ENCODE measurements around the gene SLC9A7. TPM values are rescaled to one million over a fixed set of nuclear protein-coding genes. Genes with fewer than 3 reads are reported as not detected.

The SLC9A7 gene
- total and polyA plus RNA-seq, 2 donors (not counting 3 experiments of a cell fraction or from before 2014, with no cell fraction given) = 4.6 to 7.5 TPM

DNA sequence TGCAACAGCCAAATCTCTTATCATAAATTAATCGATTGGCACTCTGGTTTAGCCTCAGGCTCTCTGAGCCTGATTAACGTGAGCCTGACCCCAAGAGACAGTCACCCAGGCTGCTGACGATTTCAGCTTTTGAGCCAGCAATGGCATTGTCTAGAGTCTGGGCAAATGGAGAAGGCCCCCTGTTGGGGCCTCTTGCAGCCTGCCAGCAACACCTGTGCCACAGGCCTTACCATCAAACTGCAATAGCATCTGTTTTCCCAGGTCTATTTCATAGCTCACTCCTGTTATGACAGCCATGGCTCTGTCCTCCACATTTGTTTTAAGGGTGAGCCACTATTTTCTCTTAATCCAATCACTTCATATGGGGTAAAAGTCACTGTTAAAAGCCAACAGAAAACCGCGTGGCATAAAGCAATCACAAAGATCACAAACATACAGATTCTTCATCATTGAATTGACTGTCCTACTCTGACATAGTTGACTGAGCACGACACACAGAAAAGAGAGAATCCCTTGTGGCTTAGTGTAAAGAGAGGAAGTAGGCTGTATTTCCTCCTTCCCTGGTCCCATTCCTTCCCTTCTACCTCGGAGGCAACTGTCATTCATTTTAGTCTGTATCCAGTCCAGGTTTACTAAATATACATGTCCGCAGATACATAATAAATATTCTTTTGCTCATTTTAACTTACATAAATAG lies 47.8 kb downstream of the SLC9A7 start:
- H2AFZ ChIP-seq (ENCODE audit: low read depth, low read length) = no peak overlapping the region
- no peaks in the 10 kb centered on the region for H3K4me1 ChIP-seq (ENCODE audit: control insufficient read depth, extremely low read depth, insufficient read depth, low read length)
- DNase-seq (ENCODE audit: low read depth, low spot score) = no peak
- no peak overlapping the region for H3K27ac ChIP-seq (ENCODE audit: insufficient read depth, low read depth, low read length)
- TF ChIP-seq MYC (IDR thresholded peaks at IDR 0.05; ENCODE audit: low read depth, low read length) = no peak
- no peak for TF ChIP-seq EZH2 (IDR thresholded peaks at IDR 0.05; ENCODE audit: borderline replicate concordance, low read depth, low read length, severe bottlenecking)
- TF ChIP-seq, protein P1, sequence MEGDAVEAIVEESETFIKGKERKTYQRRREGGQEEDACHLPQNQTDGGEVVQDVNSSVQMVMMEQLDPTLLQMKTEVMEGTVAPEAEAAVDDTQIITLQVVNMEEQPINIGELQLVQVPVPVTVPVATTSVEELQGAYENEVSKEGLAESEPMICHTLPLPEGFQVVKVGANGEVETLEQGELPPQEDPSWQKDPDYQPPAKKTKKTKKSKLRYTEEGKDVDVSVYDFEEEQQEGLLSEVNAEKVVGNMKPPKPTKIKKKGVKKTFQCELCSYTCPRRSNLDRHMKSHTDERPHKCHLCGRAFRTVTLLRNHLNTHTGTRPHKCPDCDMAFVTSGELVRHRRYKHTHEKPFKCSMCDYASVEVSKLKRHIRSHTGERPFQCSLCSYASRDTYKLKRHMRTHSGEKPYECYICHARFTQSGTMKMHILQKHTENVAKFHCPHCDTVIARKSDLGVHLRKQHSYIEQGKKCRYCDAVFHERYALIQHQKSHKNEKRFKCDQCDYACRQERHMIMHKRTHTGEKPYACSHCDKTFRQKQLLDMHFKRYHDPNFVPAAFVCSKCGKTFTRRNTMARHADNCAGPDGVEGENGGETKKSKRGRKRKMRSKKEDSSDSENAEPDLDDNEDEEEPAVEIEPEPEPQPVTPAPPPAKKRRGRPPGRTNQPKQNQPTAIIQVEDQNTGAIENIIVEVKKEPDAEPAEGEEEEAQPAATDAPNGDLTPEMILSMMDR (IDR thresholded peaks at IDR 0.05; ENCODE audit: extremely low read depth in 1 of 2, insufficient read depth in 1 of 2, low read depth in 1 of 2, low read length in 2 of 2) = no peak
- TF ChIP-seq GATA2 (IDR thresholded peaks at IDR 0.05; ENCODE audit: insufficient read depth, insufficient read length, low read depth, low read length) = no peak
- TF ChIP-seq POLR2AphosphoS5 (IDR thresholded peaks at IDR 0.05; ENCODE audit: insufficient read depth, low read depth, low read length) = no peak
- no peak for TF ChIP-seq JUN (IDR thresholded peaks at IDR 0.05; ENCODE audit: borderline replicate concordance, insufficient read depth, insufficient read length, low read depth)
- no peak for TF ChIP-seq POLR2A (IDR thresholded peaks at IDR 0.05; ENCODE audit: low read depth, low read length)
- TF ChIP-seq FOS (IDR thresholded peaks at IDR 0.05; ENCODE audit: borderline replicate concordance, insufficient read depth, low read length) = no peak
- TF ChIP-seq, protein P2, sequence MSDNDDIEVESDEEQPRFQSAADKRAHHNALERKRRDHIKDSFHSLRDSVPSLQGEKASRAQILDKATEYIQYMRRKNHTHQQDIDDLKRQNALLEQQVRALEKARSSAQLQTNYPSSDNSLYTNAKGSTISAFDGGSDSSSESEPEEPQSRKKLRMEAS (IDR thresholded peaks at IDR 0.05; ENCODE audit: insufficient read depth, insufficient read length) = no peak
- POLR2A ChIA-PET = no interaction called here
- dilution Hi-C loops (cut with MboI; ENCODE audit: extremely low pct_ligation_motif_present, low sequenced_read_pairs) (no loop called here), intact Hi-C loops (cut with micrococcal nuclease) (no loop called here)
- H3K79me2 ChIP-seq (ENCODE audit: control insufficient read depth, insufficient read depth, low read length) = no peaks in the 10 kb centered on the region
- no peaks in the 10 kb centered on the region for H3K36me3 ChIP-seq (ENCODE audit: control insufficient read depth in 2 of 2, extremely low read depth in 1 of 2, insufficient read depth in 2 of 2, low read length in 2 of 2)
- BruUV-seq (replicated peaks) = no TSS peak
- no peaks in the 10 kb centered on the region for H3K9me3 ChIP-seq (replicated peaks; ENCODE audit: control insufficient read depth, insufficient read depth, low read length)
- no peaks in the 10 kb centered on the region for H3K27me3 ChIP-seq (ENCODE audit: control insufficient read depth in 2 of 2, insufficient read depth in 2 of 2, low read length in 2 of 2)
- H3K4me2 ChIP-seq (ENCODE audit: insufficient read depth, low read length) = no peak overlapping the region
- FAIRE-seq = peak; percentile 15
- H3K9ac ChIP-seq (replicated peaks; ENCODE audit: extremely low read depth, insufficient read depth, low read length) = no peak overlapping the region
- H4K20me1 ChIP-seq (replicated peaks; ENCODE audit: control insufficient read depth, extremely low read depth, insufficient read depth, low read length) = no peaks in the 10 kb centered on the region
- CTCF ChIA-PET = no interaction called here
- no peaks in the 10 kb centered on the region for H3K9me1 ChIP-seq (replicated peaks; ENCODE audit: control insufficient read depth, extremely low read depth, insufficient read depth, low read length)
- no peak overlapping the region for H3K4me3 ChIP-seq (replicated peaks in 1 of 3; ENCODE audit: insufficient read depth in 1 of 3, low read depth in 1 of 3, low read length in 3 of 3)
